ENCODE data around the gene TIMM29. TPM values are rescaled to one million over a fixed set of nuclear protein-coding genes. Genes with fewer than 3 reads are reported as not detected.

The TIMM29 gene
- total RNA-seq = 21.9 and 25.8 TPM in 2 replicates

GRCh38 chr19:10928563-10929401, at the start of gene TIMM29, which contains the start of gene YIPF2:
TIMM29 (plus strand) TSS chr19:10928811; CDS start chr19:10928823, 12 bp downstream.
YIPF2 (minus strand) TSS chr19:10928639; CDS start chr19:10928410, 229 bp downstream.

GRCh38 chr19:10960314-10961072, 31.9 kb downstream of the TIMM29 start, which contains the start of gene SMARCA4:
SMARCA4 (plus strand) TSS chr19:10961030; CDS start chr19:10984152, 23,122 bp downstream.

Other genes with a start within 250 kb of the TIMM29 start
- 20.9 and 27.9 TPM in 2 replicates for gene QTRT1, start 227.4 kb upstream of the TIMM29 start, total RNA-seq
- gene DNM2, start 210.7 kb upstream of the TIMM29 start, total RNA-seq = 90.5 and 96.6 TPM in 2 replicates
- 47.0 and 55.4 TPM in 2 replicates for gene TMED1, start 92.6 kb upstream of the TIMM29 start, total RNA-seq
- gene C19orf38, start 80.4 kb upstream of the TIMM29 start, total RNA-seq = 0.19 and 0.26 TPM in 2 replicates
- gene CARM1, start 57.3 kb upstream of the TIMM29 start, total RNA-seq = 18.6 and 19.5 TPM in 2 replicates
- 116 and 130 TPM in 2 replicates for gene YIPF2, start 172 bp upstream of the TIMM29 start, total RNA-seq
- gene SMARCA4, start 32.2 kb downstream of the TIMM29 start, total RNA-seq = 59.2 and 62.4 TPM in 2 replicates
- 213 and 269 TPM in 2 replicates for gene LDLR, start 160.7 kb downstream of the TIMM29 start, total RNA-seq
- gene SPC24, start 227.0 kb downstream of the TIMM29 start, total RNA-seq = 69.1 and 70.3 TPM in 2 replicates

Data from aortic smooth muscle cell (primary cell).